TTC549 (cell line): ENCODE data around the gene MYO1H.
"Not testable (repeated sequence)": the region's sequence is repeated elsewhere in the genome, so short reads cannot be mapped to it uniquely, and the experiment has no call there.

ENCODE experiments used
- FAIRE-seq: peaks from 2 replicates; lab custom pipeline; 2012; peaks lifted over from hg19 to GRCh38; lab: Jason Lieb, UNC

The MYO1H gene

GRCh38 chr12:109473526-109474270 lies 126.0 kb downstream of the MYO1H start:
- FAIRE-seq: not testable (repeated sequence)

- FAIRE-seq: no peak
These were observed 127.4 kb downstream of the MYO1H start for GRCh38 chr12:109475121-109475520.

- no peak for FAIRE-seq
These were observed 128.5 kb downstream of the MYO1H start for GRCh38 chr12:109475993-109476806.

- FAIRE-seq: no peak
These were observed 129.1 kb downstream of the MYO1H start for GRCh38 chr12:109476807-109477184.

- FAIRE-seq: no peak
These were observed 129.7 kb downstream of the MYO1H start, which contains the start of the genes KCTD10 and UBE3B for GRCh38 chr12:109477185-109477962. KCTD10 (minus strand) TSS chr12:109477300; CDS start chr12:109477262, 38 bp downstream. UBE3B (plus strand) TSS chr12:109477634; CDS start chr12:109483552, 5,918 bp downstream.

- FAIRE-seq: no peak
These were observed 130.2 kb downstream of the MYO1H start for GRCh38 chr12:109477963-109478315.

GRCh38 chr12:109479761-109480160 lies 132.1 kb downstream of the MYO1H start:
- no peak for FAIRE-seq

- FAIRE-seq: no peak
These were observed 132.7 kb downstream of the MYO1H start for GRCh38 chr12:109480356-109480755.

- FAIRE-seq: no peak
These were observed 134.2 kb downstream of the MYO1H start for GRCh38 chr12:109481863-109482262.

- FAIRE-seq: no peak
These were observed 134.8 kb downstream of the MYO1H start for GRCh38 chr12:109482491-109482890.

GRCh38 chr12:109482894-109483293 lies 135.2 kb downstream of the MYO1H start:
- FAIRE-seq: no peak

GRCh38 chr12:109483346-109483745 lies 135.6 kb downstream of the MYO1H start:
- FAIRE-seq: no peak

- no peak for FAIRE-seq
These were observed 137.5 kb downstream of the MYO1H start for GRCh38 chr12:109485201-109485600.

- no peak for FAIRE-seq
These were observed 139.7 kb downstream of the MYO1H start for GRCh38 chr12:109487181-109488050.

- no peak for FAIRE-seq
These were observed 140.5 kb downstream of the MYO1H start for GRCh38 chr12:109488051-109488665.

GRCh38 chr12:109489016-109489954 lies 141.6 kb downstream of the MYO1H start:
- no peak for FAIRE-seq

- no peak for FAIRE-seq
These were observed 142.4 kb downstream of the MYO1H start for GRCh38 chr12:109489955-109490565.

- FAIRE-seq: no peak
These were observed 144.0 kb downstream of the MYO1H start for GRCh38 chr12:109491671-109492070.

- no peak for FAIRE-seq
These were observed 144.7 kb downstream of the MYO1H start for GRCh38 chr12:109492371-109492770.

GRCh38 chr12:109493090-109493489 lies 145.4 kb downstream of the MYO1H start:
- FAIRE-seq: no peak
